Stomach smooth muscle (tissue), 2 donors: ENCODE results near the gene SPOCK1.

Experiments used
- H3K27ac ChIP-seq: one replicate; pipeline ENCODE4 v1.7.0; 2013; ENCODE audit warnings: mild to moderate bottlenecking, low read length, inconsistent platforms
- H3K27me3 ChIP-seq, 2 donors: one replicate each; pipeline ENCODE4 v1.7.0; 2013; ENCODE audit warnings: low read length in 2 of 2; ENCODE audit not compliant: insufficient read depth in 2 of 2, control insufficient read depth in 1 of 2
- H3K36me3 ChIP-seq, 2 donors: one replicate each; pipeline ENCODE4 v1.7.0; 2013; ENCODE audit warnings: low read length in 2 of 2; ENCODE audit not compliant: control insufficient read depth in 2 of 2, insufficient read depth in 2 of 2
- H3K4me1 ChIP-seq: one replicate; pipeline ENCODE4 v1.7.0; 2013; ENCODE audit warnings: low read length; ENCODE audit not compliant: control insufficient read depth, insufficient read depth
- H3K4me3 ChIP-seq, 2 donors: one replicate each; pipeline ENCODE4 v1.7.0; 2013; ENCODE audit warnings: low read length in 2 of 2
- H3K9ac ChIP-seq, 2 donors: one replicate each; pipeline ENCODE4 v1.7.0; 2013; ENCODE audit warnings: low read length in 2 of 2, mild to moderate bottlenecking in 1 of 2
- H3K9me3 ChIP-seq, 2 donors: one replicate each; pipeline ENCODE4 v1.7.0; 2013; ENCODE audit warnings: low read length in 2 of 2; ENCODE audit not compliant: control insufficient read depth in 2 of 2
- donor health status: healthy.
- donor health status: Pancreatic carcinoma.

SPOCK1 gene

DNA sequence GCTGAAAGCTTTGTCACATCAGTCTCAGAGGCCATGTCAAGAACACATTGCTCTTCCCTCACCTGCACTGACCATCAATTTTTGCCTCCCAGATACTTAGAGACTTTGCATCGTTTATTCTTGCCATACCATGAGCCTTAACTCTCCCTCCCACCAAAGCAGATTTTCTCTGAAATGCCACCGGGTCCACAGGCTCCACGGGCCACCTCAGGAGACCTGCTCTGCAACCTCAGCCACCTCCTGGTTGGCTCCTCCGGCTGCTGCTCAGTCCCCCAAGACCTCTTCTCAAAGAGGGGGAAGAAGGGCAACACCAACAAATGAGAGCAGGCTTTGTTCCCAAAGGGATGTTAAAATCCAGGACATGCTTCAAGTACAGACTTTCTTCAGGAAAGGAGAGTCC lies 400.5 kb downstream of the SPOCK1 start:
- H3K9me3 ChIP-seq: no peaks in the 10 kb centered on the region
- no peaks in the 10 kb centered on the region for H3K4me1 ChIP-seq
- H3K27me3 ChIP-seq: no peaks in the 10 kb centered on the region
- no peak overlapping the region for H3K4me3 ChIP-seq
- no peaks in the 10 kb centered on the region for H3K36me3 ChIP-seq
- no peak overlapping the region for H3K27ac ChIP-seq
- H3K9ac ChIP-seq: no peak overlapping the region

- Histone ChIP-seq H3K27ac (no peak overlapping the region), H3K27me3 (no peaks in the 10 kb centered on the region), H3K9ac (no peak overlapping the region), H3K9me3 (no peaks in the 10 kb centered on the region), H3K36me3 (no peaks in the 10 kb centered on the region), H3K4me1 (no peaks in the 10 kb centered on the region), H3K4me3 (no peak overlapping the region)
Observed at GRCh38 chr5:137098238-137098637, 400.9 kb downstream of the SPOCK1 start.

DNA sequence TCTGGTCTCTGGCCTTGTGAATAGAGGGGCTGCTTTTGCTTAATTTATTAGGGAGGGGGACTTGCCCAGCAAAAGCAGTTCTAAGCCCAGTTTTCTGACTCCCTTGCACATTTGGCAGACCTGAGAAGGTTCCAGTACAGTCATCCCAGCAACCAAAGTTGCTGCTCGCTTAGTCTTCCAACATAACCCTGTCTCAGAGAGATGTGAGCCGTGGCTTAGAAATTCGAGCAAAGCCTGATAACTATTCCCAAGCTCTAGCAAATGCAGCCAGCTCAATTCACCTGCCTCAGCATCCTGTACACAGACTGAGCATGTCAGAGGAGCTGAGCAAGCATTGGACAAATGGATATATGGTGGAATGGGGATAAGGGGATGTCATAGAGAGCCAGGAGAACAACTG lies 401.9 kb downstream of the SPOCK1 start:
- Histone ChIP-seq H3K4me1 (no peaks in the 10 kb centered on the region), H3K4me3 (no peak overlapping the region), H3K9ac (no peak overlapping the region), H3K27me3 (no peaks in the 10 kb centered on the region), H3K27ac (no peak overlapping the region), H3K9me3 (no peaks in the 10 kb centered on the region), H3K36me3 (no peaks in the 10 kb centered on the region)

GRCh38 chr5:137096149-137097103 lies 402.7 kb downstream of the SPOCK1 start:
- Histone ChIP-seq H3K4me3 (no peak overlapping the region), H3K36me3 (no peaks in the 10 kb centered on the region), H3K4me1 (no peaks in the 10 kb centered on the region), H3K9ac (no peak overlapping the region), H3K27me3 (no peaks in the 10 kb centered on the region), H3K9me3 (no peaks in the 10 kb centered on the region), H3K27ac (no peak overlapping the region)

- H3K4me3 ChIP-seq: no peak overlapping the region
- H3K9me3 ChIP-seq: no peaks in the 10 kb centered on the region
- H3K9ac ChIP-seq: no peak overlapping the region
- H3K4me1 ChIP-seq: no peaks in the 10 kb centered on the region
- H3K27me3 ChIP-seq: no peaks in the 10 kb centered on the region
- no peaks in the 10 kb centered on the region for H3K36me3 ChIP-seq
- no peak overlapping the region for H3K27ac ChIP-seq
Observed at GRCh38 chr5:137095597-137095996, 403.5 kb downstream of the SPOCK1 start.

DNA sequence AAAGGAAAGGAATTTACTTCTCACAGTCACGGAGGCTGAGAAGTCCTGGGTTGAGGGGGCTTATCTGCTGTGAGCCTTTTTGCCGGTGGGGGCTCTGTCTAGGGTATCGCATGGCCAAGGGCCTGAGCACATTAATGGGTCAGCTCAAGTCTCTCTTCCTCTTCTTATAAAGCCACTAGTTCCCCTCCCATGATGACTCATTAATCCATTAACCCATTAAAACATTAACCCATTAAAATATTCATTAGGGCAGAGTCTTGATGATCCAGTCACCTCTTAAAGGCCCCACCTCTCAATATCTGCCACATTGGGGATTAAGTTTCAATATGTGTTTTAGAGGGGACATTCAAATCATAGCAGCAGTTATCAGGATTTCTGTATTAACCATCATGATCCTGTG lies 406.3 kb downstream of the SPOCK1 start:
- Histone ChIP-seq H3K9me3 (no peaks in the 10 kb centered on the region), H3K4me1 (no peaks in the 10 kb centered on the region), H3K27me3 (no peaks in the 10 kb centered on the region), H3K36me3 (no peaks in the 10 kb centered on the region), H3K4me3 (no peak overlapping the region), H3K9ac (no peak overlapping the region), H3K27ac (no peak overlapping the region)

GRCh38 chr5:137091472-137091871 lies 407.7 kb downstream of the SPOCK1 start:
- Histone ChIP-seq H3K9me3 (no peaks in the 10 kb centered on the region), H3K4me3 (no peak overlapping the region), H3K27me3 (no peaks in the 10 kb centered on the region), H3K36me3 (no peaks in the 10 kb centered on the region), H3K27ac (no peak overlapping the region), H3K9ac (no peak overlapping the region), H3K4me1 (no peaks in the 10 kb centered on the region)

GRCh38 chr5:137090721-137091120 lies 408.4 kb downstream of the SPOCK1 start:
- Histone ChIP-seq H3K9me3 (no peaks in the 10 kb centered on the region), H3K4me3 (no peak overlapping the region), H3K4me1 (no peaks in the 10 kb centered on the region), H3K9ac (no peak overlapping the region), H3K36me3 (no peaks in the 10 kb centered on the region), H3K27me3 (no peaks in the 10 kb centered on the region), H3K27ac (no peak overlapping the region)

GRCh38 chr5:137090151-137090550 lies 409.0 kb downstream of the SPOCK1 start:
- no peaks in the 10 kb centered on the region for H3K27me3 ChIP-seq
- H3K9ac ChIP-seq: no peak overlapping the region
- H3K27ac ChIP-seq: no peak overlapping the region
- H3K9me3 ChIP-seq: no peaks in the 10 kb centered on the region
- H3K4me3 ChIP-seq: no peak overlapping the region
- no peaks in the 10 kb centered on the region for H3K36me3 ChIP-seq
- H3K4me1 ChIP-seq: no peaks in the 10 kb centered on the region

GRCh38 chr5:137088175-137088574 lies 411.0 kb downstream of the SPOCK1 start:
- Histone ChIP-seq H3K4me1 (no peaks in the 10 kb centered on the region), H3K9ac (no peak overlapping the region), H3K4me3 (no peak overlapping the region), H3K27me3 (no peaks in the 10 kb centered on the region), H3K9me3 (no peaks in the 10 kb centered on the region), H3K27ac (no peak overlapping the region), H3K36me3 (no peaks in the 10 kb centered on the region)

- Histone ChIP-seq H3K4me1 (no peaks in the 10 kb centered on the region), H3K27ac (no peak overlapping the region), H3K9ac (no peak overlapping the region)
Observed at GRCh38 chr5:137086342-137086741, 412.8 kb downstream of the SPOCK1 start.

More at GRCh38 chr5:137086342-137086741, 412.8 kb downstream of the SPOCK1 start:
- no peaks in the 10 kb centered on the region for H3K27me3 ChIP-seq
- no peak overlapping the region for H3K4me3 ChIP-seq
- no peaks in the 10 kb centered on the region for H3K9me3 ChIP-seq
- H3K36me3 ChIP-seq: no peaks in the 10 kb centered on the region
